Body of pancreas (tissue), 4 donors: ENCODE results near the gene GPLD1. TPM values are rescaled to one million over a fixed set of nuclear protein-coding genes. Genes with fewer than 3 reads are reported as not detected.

ENCODE experiments used
- ATAC-seq: fragments of 150-250 bp; one replicate; pipeline ENCODE4 v1.9.1; 2016
- DNase-seq, 4 donors: peaks; one replicate each; pipeline ENCODE4 v3.0.0-alpha.2; 2019
- H3K27ac ChIP-seq, 4 donors: fragments of 200-600 bp; sonication (generic); 1 replicate in 3 of 4; 2 replicates in 1 of 4; pipeline versions ENCODE4 v1.5.1 to v1.6.1; 2016 to 2019; ENCODE audit warnings: mild to moderate bottlenecking in 1 of 4, mixed read lengths in 1 of 4, moderate library complexity in 1 of 4
- H3K27me3 ChIP-seq, 2 donors: fragments of 200-600 bp; sonication (generic); one replicate each; pipeline ENCODE4 v1.6.0; 2016; ENCODE audit warnings: mild to moderate bottlenecking in 1 of 2
- H3K36me3 ChIP-seq, 2 donors: fragments of 200-600 bp; sonication (generic); replicated peaks in 1 of 2; 2 replicates each; pipeline ENCODE4 v1.5.1; 2016; ENCODE audit warnings: low read depth in 2 of 2; ENCODE audit not compliant: insufficient read depth in 1 of 2
- H3K4me1 ChIP-seq: fragments of 200-600 bp; sonication (generic); one replicate; pipeline ENCODE4 v1.6.0; 2016
- H3K4me3 ChIP-seq, 2 donors: fragments of 200-600 bp; sonication (generic); 1 replicate in 1 of 2; 2 replicates in 1 of 2; pipeline ENCODE4 v1.5.1; 2016 to 2019
- H3K9me3 ChIP-seq, 3 donors: fragments of 200-600 bp; sonication (generic); 1 replicate in 2 of 3; 2 replicates in 1 of 3; pipeline ENCODE4 v1.5.1; 2016
- CTCF ChIP-seq, 7 experiments: fragments of 450-650 bp in 4 of 7; fragments of 200-600 bp in 3 of 7; sonication (generic) in 3 of 7; IDR thresholded peaks; one replicate each; pipeline ENCODE4 v1.5.1; 2016 to 2019; ENCODE audit warnings: antibody characterized with exemption in 7 of 7
- POLR2A ChIP-seq, 3 donors: fragments of 450-650 bp; IDR thresholded peaks; one replicate each; pipeline ENCODE4 v1.6.1; 2016; ENCODE audit warnings: antibody characterized with exemption in 3 of 3, mild to moderate bottlenecking in 2 of 3
- WGBS, 2 donors: methylation state at CpG; one replicate each; pipeline ENCODE4 v1.1.5; 2017; 5-methylcytosine and 5-hydroxymethylcytosine counted together
- intact Hi-C: fragments of 100-400 bp; cut with DNase I; formaldehyde crosslinking; loops from one replicate; pipeline ENCODE4 v1.15.1; 2023
- total RNA-seq, 2 donors: library from RNA; depleted of rRNA; stranded (reverse); fragments of >200 nt; gene quantifications; one replicate each; pipeline ENCODE4 v1.1.0, GENCODE V29; 2016

The GPLD1 gene
- total RNA-seq, 2 donors from 2014 or later = 0.66 to 2.6 TPM

- Histone ChIP-seq H3K4me3 (no peak overlapping the region), H3K4me1 (no peaks in the 10 kb centered on the region), H3K27ac (no peak overlapping the region), H3K27me3 (no peaks in the 10 kb centered on the region), H3K36me3 (no peaks in the 10 kb centered on the region), H3K9me3 (no peaks in the 10 kb centered on the region)
- intact Hi-C loops = no loop called here
- ATAC-seq = no peak
- WGBS, 2 donors = 82% methylated on average over 7 of the region's 7 CpGs
- DNase-seq = no peak
- TF ChIP-seq CTCF (IDR thresholded peaks at IDR 0.05) (no peak), POLR2A (IDR thresholded peaks at IDR 0.05) (no peak)
Measured at GRCh38 chr6:24446670-24447069, 42.7 kb downstream of the GPLD1 start.

- 74 to 89% methylated on average over 2 to 4 of the region's 4 CpGs for WGBS, 2 donors
- H3K4me1 ChIP-seq = no peaks in the 10 kb centered on the region
- TF ChIP-seq CTCF (IDR thresholded peaks at IDR 0.05) (no peak), POLR2A (IDR thresholded peaks at IDR 0.05) (no peak)
- no peaks in the 10 kb centered on the region for H3K27me3 ChIP-seq
- ATAC-seq (no peak), DNase-seq (no peak)
- H3K4me3 ChIP-seq = no peak overlapping the region
- no peaks in the 10 kb centered on the region for H3K9me3 ChIP-seq
- no peak overlapping the region for H3K27ac ChIP-seq
- intact Hi-C loops = no loop called here
- no peaks in the 10 kb centered on the region for H3K36me3 ChIP-seq
Measured at GRCh38 chr6:24445704-24446103, 43.7 kb downstream of the GPLD1 start.

DNA sequence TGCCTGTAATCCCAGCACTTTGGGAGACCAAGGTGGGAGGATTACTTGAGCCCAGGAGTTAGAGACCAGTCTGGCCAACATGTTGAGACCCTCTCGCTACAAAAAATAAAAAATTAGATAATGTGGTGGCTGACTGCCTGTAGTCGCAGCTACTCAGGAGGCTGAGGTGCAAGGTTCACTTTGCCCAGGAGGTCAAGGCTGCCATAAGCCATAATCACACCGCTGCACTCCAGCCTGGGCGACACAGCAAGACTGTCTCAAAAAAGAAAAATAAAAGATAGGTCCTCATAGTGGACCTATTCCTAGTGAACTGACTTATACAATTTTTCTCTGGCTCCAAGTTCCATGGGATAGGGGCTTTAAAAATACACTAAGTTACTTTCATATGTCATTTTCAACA, 44.8 kb downstream of the GPLD1 start:
- TF ChIP-seq CTCF (IDR thresholded peaks at IDR 0.05) (no peak), POLR2A (IDR thresholded peaks at IDR 0.05) (no peak)
- ATAC-seq (no peak), DNase-seq (no peak)
- no peaks in the 10 kb centered on the region for H3K27me3 ChIP-seq
- no peak overlapping the region for H3K4me3 ChIP-seq
- 83 to 89% methylated on average over 4 of the region's 4 CpGs for WGBS, 2 donors
- intact Hi-C loops = no loop called here
- H3K27ac ChIP-seq = no peak overlapping the region
- H3K9me3 ChIP-seq = no peaks in the 10 kb centered on the region
- no peaks in the 10 kb centered on the region for H3K36me3 ChIP-seq
- H3K4me1 ChIP-seq = no peaks in the 10 kb centered on the region

GRCh38 chr6:24441599-24441904, 47.8 kb downstream of the GPLD1 start:
- Histone ChIP-seq H3K4me1 (no peaks in the 10 kb centered on the region), H3K9me3 (no peaks in the 10 kb centered on the region), H3K27ac (no peak overlapping the region), H3K27me3 (no peaks in the 10 kb centered on the region), H3K4me3 (no peak overlapping the region), H3K36me3 (no peaks in the 10 kb centered on the region)
- DNase-seq (no peak), ATAC-seq (no peak)
- no peak for TF ChIP-seq POLR2A (IDR thresholded peaks at IDR 0.05)
- no peak for TF ChIP-seq CTCF (IDR thresholded peaks at IDR 0.05)
- WGBS, 2 donors = 78 to 90% methylated on average over 3 of the region's 3 CpGs
- intact Hi-C loops = no loop called here

GRCh38 chr6:24440897-24441598, 48.3 kb downstream of the GPLD1 start:
- H3K4me1 ChIP-seq = no peaks in the 10 kb centered on the region
- WGBS, 2 donors = 82 to 88% methylated on average over 16 of the region's 16 CpGs
- H3K9me3 ChIP-seq = no peaks in the 10 kb centered on the region
- no peak overlapping the region for H3K27ac ChIP-seq
- DNase-seq (no peak), ATAC-seq (no peak)
- no peak overlapping the region for H3K4me3 ChIP-seq
- TF ChIP-seq POLR2A (IDR thresholded peaks at IDR 0.05) (no peak), CTCF (IDR thresholded peaks at IDR 0.05) (no peak)
- intact Hi-C loops = no loop called here
- no peaks in the 10 kb centered on the region for H3K27me3 ChIP-seq
- H3K36me3 ChIP-seq = no peaks in the 10 kb centered on the region
